Panc1 (cell line): ENCODE results near the gene EIF4E. TPM values are rescaled to one million over a fixed set of nuclear protein-coding genes. Genes with fewer than 3 reads are reported as not detected.
A peak's percentile ranks its signal among the peaks of the same experiment; 100 is the strongest.
"Not testable (repeated sequence)": the region's sequence is repeated elsewhere in the genome, so short reads cannot be mapped to it uniquely, and the experiment has no call there.

Experiments
- ATAC-seq: fragments of 200-7000 bp; cut with Tn5 transposase; 2 replicates; pipeline ENCODE4 v1.9.1; 2020; ENCODE audit warnings: mild to moderate bottlenecking, moderate library complexity
- BruUV-seq: library from RNA; stranded (reverse); fragments of 400-500 nt; replicated peaks from 2 replicates; lab custom pipeline; 2021; lab: Mats Ljungman, UMichigan
- CTCF ChIA-PET: fragments of 300-600 bp; sonication (Branson Sonifier 250); formaldehyde crosslinking; loops from one replicate; lab custom pipeline; 2022; ENCODE audit warnings: antibody characterized with exemption; lab: Charles Lee
- POLR2A ChIA-PET: fragments of 300-600 bp; sonication (Branson Sonifier 250); formaldehyde crosslinking; loops from one replicate; lab custom pipeline; 2022; ENCODE audit warnings: antibody characterized with exemption; lab: Charles Lee
- DNase-seq: peaks from one replicate; pipeline ENCODE4 v3.0.0-alpha.2; 2010; ENCODE audit warnings: low read depth, low spot score
- H3K27ac ChIP-seq: 2 replicates; pipeline ENCODE4 v1.5.1; 2011; ENCODE audit warnings: mild to moderate bottlenecking, low read length, inconsistent platforms
- H3K27me3 ChIP-seq: fragments of 200-500 bp; sonication (Bioruptor generic); 2 replicates; pipeline ENCODE4 v1.6.0; 2014; ENCODE audit warnings: low read length, inconsistent platforms; ENCODE audit not compliant: control insufficient read depth, insufficient read depth
- H3K36me3 ChIP-seq: fragments of 200-500 bp; sonication (Bioruptor generic); 2 replicates; pipeline ENCODE4 v1.5.1; 2014; ENCODE audit warnings: inconsistent platforms, mild to moderate bottlenecking, low read length, moderate library complexity; ENCODE audit not compliant: control insufficient read depth, insufficient read depth
- H3K4me1 ChIP-seq: 2 replicates; pipeline ENCODE4 v1.5.1; 2011; ENCODE audit warnings: inconsistent platforms, mild to moderate bottlenecking, low read length, moderate library complexity; ENCODE audit not compliant: control insufficient read depth, insufficient read depth
- H3K4me3 ChIP-seq, 2 experiments: 2 replicates each; pipeline ENCODE4 v1.5.1; 2011 to 2012; ENCODE audit warnings: low read depth in 2 of 2, low read length in 2 of 2, mild to moderate bottlenecking in 2 of 2, inconsistent platforms in 1 of 2, moderate library complexity in 1 of 2
- H3K9me3 ChIP-seq: fragments of 200-500 bp; sonication (Bioruptor generic); 2 replicates; pipeline ENCODE4 v1.5.1; 2014; ENCODE audit warnings: low read depth, mild to moderate bottlenecking, inconsistent platforms, low read length, moderate library complexity; ENCODE audit not compliant: control insufficient read depth, insufficient read depth
- CTCF ChIP-seq: fragments of 450-650 bp; IDR thresholded peaks from 2 replicates; pipeline ENCODE4 v1.5.1; 2017; ENCODE audit warnings: mild to moderate bottlenecking
- POLR2AphosphoS5 ChIP-seq: IDR thresholded peaks from 2 replicates; pipeline ENCODE4 v1.6.1; 2012; ENCODE audit warnings: mild to moderate bottlenecking, low read depth, low read length, moderate library complexity
- REST ChIP-seq, 2 experiments: IDR thresholded peaks; 2 replicates each; pipeline ENCODE4 v1.6.1; 2011 to 2012; ENCODE audit warnings: low read depth in 2 of 2, control low read depth in 1 of 2, low read length in 1 of 2, mild to moderate bottlenecking in 1 of 2, moderate library complexity in 1 of 2; ENCODE audit not compliant: insufficient read depth in 1 of 2
- SIN3A ChIP-seq: IDR thresholded peaks from 2 replicates; pipeline ENCODE4 v1.6.1; 2012; ENCODE audit warnings: low read depth, mild to moderate bottlenecking, low read length, moderate library complexity, borderline replicate concordance; ENCODE audit not compliant: insufficient read depth
- TCF7L2 ChIP-seq: IDR thresholded peaks from 2 replicates; pipeline ENCODE4 v1.6.1; 2011; ENCODE audit warnings: mild to moderate bottlenecking, low read depth, low read length, inconsistent platforms
- in situ Hi-C: cut with HindIII; loops from 2 replicates; pipeline ENCODE4 v1.10.0; 2016; ENCODE audit warnings: low sequenced_read_pairs, low pct_unique_long_range_greater_than_20kb
- intact Hi-C: fragments of 100-400 bp; cut with micrococcal nuclease; formaldehyde crosslinking; loops from one replicate; pipeline ENCODE4 v1.10.0; 2022; ENCODE audit not compliant: unreplicated experiment
- total RNA-seq: library from RNA; stranded (reverse); gene quantifications from one replicate; pipeline ENCODE4 v1.2.1, GENCODE V29; 2021; ENCODE audit not compliant: unreplicated experiment

EIF4E gene
- total RNA-seq, 1 experiment from 2014 or later: 89.7 TPM

GRCh38 chr4:98937986-98938720 lies 9.2 kb upstream of the EIF4E start:
- no peaks in the 10 kb centered on the region for H3K9me3 ChIP-seq
- no peaks in the 10 kb centered on the region for H3K4me1 ChIP-seq
- DNase-seq (no peak), ATAC-seq (peak; percentile 42; the same call in 1 of the 2 replicates)
- CTCF ChIA-PET: no interaction called here
- POLR2A ChIA-PET: no interaction called here
- no peak overlapping the region for H3K27ac ChIP-seq
- no peak overlapping the region for H3K4me3 ChIP-seq
- H3K36me3 ChIP-seq: no peaks in the 10 kb centered on the region
- H3K27me3 ChIP-seq: no peaks in the 10 kb centered on the region
- TF ChIP-seq CTCF (no peak), REST (IDR thresholded peaks at IDR 0.05; ENCODE audit: insufficient read depth in 1 of 2, low read depth in 2 of 2, low read length in 1 of 2) (no peak), POLR2AphosphoS5 (no peak), SIN3A (no peak), TCF7L2 (no peak)
- BruUV-seq: no TSS peak
- in situ Hi-C loops (no loop called here), intact Hi-C loops (loop anchor here (10.0 kb wide), 1 partner anchor 473 kb away; no protein-coding TSS in a partner anchor)

GRCh38 chr4:98935633-98936032 lies 6.7 kb upstream of the EIF4E start:
- no peak overlapping the region for H3K4me3 ChIP-seq
- no peaks in the 10 kb centered on the region for H3K36me3 ChIP-seq
- BruUV-seq: no TSS peak
- H3K27ac ChIP-seq: no peak overlapping the region
- TF ChIP-seq CTCF: no peak
- no peak for TF ChIP-seq SIN3A
- no peak for TF ChIP-seq TCF7L2
- TF ChIP-seq POLR2AphosphoS5: no peak
- no peaks in the 10 kb centered on the region for H3K9me3 ChIP-seq
- DNase-seq: no peak
- in situ Hi-C loops (no loop called here), intact Hi-C loops (loop anchor here (10.0 kb wide), 1 partner anchor 471 kb away; no protein-coding TSS in a partner anchor)
- no peaks in the 10 kb centered on the region for H3K27me3 ChIP-seq
- no peaks in the 10 kb centered on the region for H3K4me1 ChIP-seq
- ATAC-seq: no peak
- ChIA-PET CTCF (no interaction called here), POLR2A (no interaction called here)

GRCh38 chr4:98934851-98935250 lies 5.9 kb upstream of the EIF4E start:
- H3K36me3 ChIP-seq, H3K4me3 ChIP-seq, ATAC-seq, in situ Hi-C loops, BruUV-seq, DNase-seq, H3K27ac ChIP-seq, H3K4me1 ChIP-seq, H3K9me3 ChIP-seq, CTCF ChIA-PET, H3K27me3 ChIP-seq, POLR2A ChIA-PET: not testable (repeated sequence)
- intact Hi-C loops: loop anchor here (10.0 kb wide), 1 partner anchor 470 kb away; no protein-coding TSS in a partner anchor
